ENCODE measurements around the gene PHKB.

The PHKB gene

DNA sequence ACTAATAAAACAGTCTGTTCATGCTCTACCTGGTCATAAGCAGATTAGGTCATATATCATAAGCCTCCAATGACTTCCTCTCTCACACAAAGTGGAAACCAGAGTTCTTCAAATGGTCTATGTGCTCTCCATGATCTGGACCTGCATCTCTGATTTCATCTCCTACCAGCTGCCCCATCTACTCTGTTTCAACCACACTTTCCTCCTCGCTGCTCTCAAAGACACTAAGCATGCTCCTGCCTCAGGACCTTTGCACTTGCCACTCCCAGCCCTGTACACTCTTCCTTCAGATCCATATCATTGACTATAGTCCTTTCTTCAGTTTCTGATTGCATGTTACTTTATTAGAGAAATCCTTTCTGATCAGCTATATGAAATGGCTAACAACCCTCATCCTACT, 196.8 kb downstream of the PHKB start:
- H3K9me3 ChIP-seq (ENCODE audit: control insufficient read depth, insufficient read depth, low read length) = no peaks in the 10 kb centered on the region
- no peaks in the 10 kb centered on the region for H3K4me1 ChIP-seq (ENCODE audit: control insufficient read depth, low read length)
- peaks cover 41% of the 10 kb centered on the region for H3K36me3 ChIP-seq (ENCODE audit: control insufficient read depth, low read length)
- no peak overlapping the region for H3K4me2 ChIP-seq (ENCODE audit: low read length)
- H3K4me3 ChIP-seq (ENCODE audit: low read length) = no peak overlapping the region
- TF ChIP-seq, protein P1, sequence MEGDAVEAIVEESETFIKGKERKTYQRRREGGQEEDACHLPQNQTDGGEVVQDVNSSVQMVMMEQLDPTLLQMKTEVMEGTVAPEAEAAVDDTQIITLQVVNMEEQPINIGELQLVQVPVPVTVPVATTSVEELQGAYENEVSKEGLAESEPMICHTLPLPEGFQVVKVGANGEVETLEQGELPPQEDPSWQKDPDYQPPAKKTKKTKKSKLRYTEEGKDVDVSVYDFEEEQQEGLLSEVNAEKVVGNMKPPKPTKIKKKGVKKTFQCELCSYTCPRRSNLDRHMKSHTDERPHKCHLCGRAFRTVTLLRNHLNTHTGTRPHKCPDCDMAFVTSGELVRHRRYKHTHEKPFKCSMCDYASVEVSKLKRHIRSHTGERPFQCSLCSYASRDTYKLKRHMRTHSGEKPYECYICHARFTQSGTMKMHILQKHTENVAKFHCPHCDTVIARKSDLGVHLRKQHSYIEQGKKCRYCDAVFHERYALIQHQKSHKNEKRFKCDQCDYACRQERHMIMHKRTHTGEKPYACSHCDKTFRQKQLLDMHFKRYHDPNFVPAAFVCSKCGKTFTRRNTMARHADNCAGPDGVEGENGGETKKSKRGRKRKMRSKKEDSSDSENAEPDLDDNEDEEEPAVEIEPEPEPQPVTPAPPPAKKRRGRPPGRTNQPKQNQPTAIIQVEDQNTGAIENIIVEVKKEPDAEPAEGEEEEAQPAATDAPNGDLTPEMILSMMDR (IDR thresholded peaks at IDR 0.05; ENCODE audit: low read depth, low read length, poor library complexity, severe bottlenecking) = no peak
- TF ChIP-seq EZH2phosphoT487 (IDR thresholded peaks at IDR 0.05; ENCODE audit: borderline replicate concordance, low read length) = no peak
- H3K27ac ChIP-seq (ENCODE audit: low read depth, low read length) = no peak overlapping the region
- no peaks in the 10 kb centered on the region for H3K79me2 ChIP-seq (ENCODE audit: control insufficient read depth, low read length)
- H3K27me3 ChIP-seq (ENCODE audit: control insufficient read depth, low read length) = no peaks in the 10 kb centered on the region
- no peaks in the 10 kb centered on the region for H3K9me2 ChIP-seq (replicated peaks; ENCODE audit: control insufficient read depth, low read length)
- no peaks in the 10 kb centered on the region for H4K20me1 ChIP-seq (ENCODE audit: control insufficient read depth, insufficient read depth, low read depth, low read length)
- H3F3A ChIP-seq (ENCODE audit: control insufficient read depth, insufficient read depth) = no peaks in the 10 kb centered on the region; the same call in 1 of the 2 replicates

DNA sequence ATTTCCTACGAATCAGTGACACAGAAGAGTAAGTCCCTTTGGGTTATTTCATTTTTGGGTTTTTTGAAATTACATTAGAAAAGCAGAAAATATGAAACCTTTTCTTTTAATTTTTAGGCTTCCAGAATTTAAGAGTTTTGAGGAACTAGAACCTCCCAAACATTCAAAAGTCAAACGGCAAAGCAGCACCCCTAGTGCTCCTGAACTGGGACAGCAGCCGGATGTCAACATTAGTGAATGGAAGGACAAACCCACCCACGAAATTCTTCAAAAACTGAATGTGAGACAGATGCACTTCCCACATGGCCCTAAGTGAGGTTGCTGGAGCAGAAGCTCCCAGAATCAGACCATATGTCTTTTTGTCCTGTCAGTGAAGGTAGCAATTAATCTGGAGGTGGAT, 199.4 kb downstream of the PHKB start:
- Histone ChIP-seq H3K27me3 (ENCODE audit: control insufficient read depth, low read length) (no peaks in the 10 kb centered on the region), H3K4me1 (ENCODE audit: control insufficient read depth, low read length) (no peaks in the 10 kb centered on the region), H3K4me3 (ENCODE audit: low read length) (no peak overlapping the region), H3K9me3 (ENCODE audit: control insufficient read depth, insufficient read depth, low read length) (no peaks in the 10 kb centered on the region), H3K9me2 (replicated peaks; ENCODE audit: control insufficient read depth, low read length) (no peaks in the 10 kb centered on the region), H3K36me3 (ENCODE audit: control insufficient read depth, low read length) (peaks cover 31% of the 10 kb centered on the region), H4K20me1 (ENCODE audit: control insufficient read depth, insufficient read depth, low read depth, low read length) (no peaks in the 10 kb centered on the region), H3K79me2 (ENCODE audit: control insufficient read depth, low read length) (no peaks in the 10 kb centered on the region), H3F3A (ENCODE audit: control insufficient read depth, insufficient read depth) (no peaks in the 10 kb centered on the region), H3K4me2 (ENCODE audit: low read length) (no peak overlapping the region), H3K27ac (ENCODE audit: low read depth, low read length) (no peak overlapping the region)
- TF ChIP-seq, protein P1 (IDR thresholded peaks at IDR 0.05; ENCODE audit: low read depth, low read length, poor library complexity, severe bottlenecking) = no peak
- no peak for TF ChIP-seq EZH2phosphoT487 (IDR thresholded peaks at IDR 0.05; ENCODE audit: borderline replicate concordance, low read length)

DNA sequence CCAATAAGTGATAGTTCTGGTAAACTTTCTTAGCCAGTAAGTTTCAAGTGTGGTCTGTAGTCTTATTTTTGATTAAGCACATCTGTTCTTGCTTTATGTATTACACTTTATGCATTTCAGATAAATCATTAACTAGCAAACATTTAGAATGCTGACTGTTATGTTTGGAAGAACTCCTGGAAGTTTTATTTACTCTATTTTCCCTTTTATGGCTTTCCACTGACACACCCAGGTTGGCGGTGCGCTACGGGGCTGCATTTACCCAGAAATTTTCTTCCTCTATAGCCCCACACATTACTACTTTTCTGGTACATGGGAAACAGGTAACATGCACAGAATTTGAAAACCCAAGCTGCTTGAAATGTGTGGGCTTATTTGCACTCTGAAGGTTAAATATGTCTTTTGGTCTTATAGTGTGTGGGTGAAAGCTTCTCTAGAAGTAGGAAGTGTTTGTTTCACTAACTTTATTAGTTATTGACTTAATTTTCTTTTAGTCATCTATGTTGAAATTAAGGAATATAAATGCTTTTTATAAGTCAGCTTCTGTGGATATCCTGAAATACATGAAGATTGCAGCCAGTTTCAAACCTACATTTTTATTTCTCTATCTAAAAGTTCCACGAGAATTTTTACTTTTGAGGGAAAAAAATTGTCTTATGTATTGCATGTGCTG, 203.7 kb downstream of the PHKB start:
- no peak overlapping the region for H3K27ac ChIP-seq (ENCODE audit: low read depth, low read length)
- no peaks in the 10 kb centered on the region for H3K79me2 ChIP-seq (ENCODE audit: control insufficient read depth, low read length)
- H3K4me1 ChIP-seq (ENCODE audit: control insufficient read depth, low read length) = no peaks in the 10 kb centered on the region
- TF ChIP-seq, protein P1 (IDR thresholded peaks at IDR 0.05; ENCODE audit: low read depth, low read length, poor library complexity, severe bottlenecking) = no peak
- no peak for TF ChIP-seq EZH2phosphoT487 (IDR thresholded peaks at IDR 0.05; ENCODE audit: borderline replicate concordance, low read length)
- peaks cover 27% of the 10 kb centered on the region for H3K36me3 ChIP-seq (ENCODE audit: control insufficient read depth, low read length)
- H3K9me2 ChIP-seq (replicated peaks; ENCODE audit: control insufficient read depth, low read length) = no peaks in the 10 kb centered on the region
- no peaks in the 10 kb centered on the region for H4K20me1 ChIP-seq (ENCODE audit: control insufficient read depth, insufficient read depth, low read depth, low read length)
- no peak overlapping the region for H3K4me3 ChIP-seq (ENCODE audit: low read length)
- no peaks in the 10 kb centered on the region for H3K27me3 ChIP-seq (ENCODE audit: control insufficient read depth, low read length)
- no peaks in the 10 kb centered on the region for H3K9me3 ChIP-seq (ENCODE audit: control insufficient read depth, insufficient read depth, low read length)
- no peak overlapping the region for H3K4me2 ChIP-seq (ENCODE audit: low read length)
- H3F3A ChIP-seq (ENCODE audit: control insufficient read depth, insufficient read depth) = no peaks in the 10 kb centered on the region

Measured in DOHH2 (cell line).